A549 (cell line): Measurements from ENCODE around the gene SSH2. TPM values are rescaled to one million over a fixed set of nuclear protein-coding genes. Genes with fewer than 3 reads are reported as not detected.
A peak's percentile ranks its signal among the peaks of the same experiment; 100 is the strongest.

Source experiments
- ATAC-seq, 2 experiments: fragments of 200-7000 bp in 1 of 2; fragments of >200 bp in 1 of 2; cut with Nextera tagmentation in 1 of 2; cut with Tn5 transposase in 1 of 2; 3 replicates each; pipeline versions ENCODE4 v1.8.0 to v1.9.1; 2018 to 2020; ENCODE audit warnings: mild to moderate bottlenecking in 1 of 2, moderate library complexity in 1 of 2
- CTCF ChIA-PET: fragments of 300-600 bp; sonication (Branson Sonifier 250); formaldehyde crosslinking; extraction: SDS; loops from one replicate; lab custom pipeline; 2021; ENCODE audit warnings: antibody characterized with exemption, inconsistent platforms; lab: Yijun Ruan, JAX
- POLR2A ChIA-PET: fragments of 350-600 bp; formaldehyde crosslinking; extraction: SDS; loops from one replicate; lab custom pipeline; 2021; ENCODE audit warnings: antibody characterized with exemption, inconsistent platforms; lab: Yijun Ruan, JAX
- DNase-seq, 2 experiments: peaks; one replicate each; pipeline versions ENCODE4 v3.0.0 to v3.0.0-alpha.2; 2011 to 2016; ENCODE audit warnings: low read depth in 1 of 2, low spot score in 1 of 2
- FAIRE-seq: peaks from 2 replicates; lab custom pipeline; 2011; peaks lifted over from hg19 to GRCh38; lab: Jason Lieb, UNC
- H3K27ac ChIP-seq, 2 experiments: fragments of >200 bp; sonication (Bioruptor Twin); formaldehyde crosslinking; 3 replicates each; pipeline ENCODE4 v1.5.1; 2016 to 2017
- H3K4me1 ChIP-seq: fragments of >200 bp; sonication (Bioruptor Twin); formaldehyde crosslinking; 3 replicates; pipeline ENCODE4 v1.6.1; 2016
- H3K4me2 ChIP-seq: fragments of >200 bp; sonication (Bioruptor Twin); formaldehyde crosslinking; 3 replicates; pipeline ENCODE4 v1.6.1; 2016
- H3K4me3 ChIP-seq: fragments of >200 bp; sonication (Bioruptor Twin); formaldehyde crosslinking; 3 replicates; pipeline ENCODE4 v1.5.1; 2016
- H3K9me3 ChIP-seq: fragments of >200 bp; sonication (Bioruptor Twin); formaldehyde crosslinking; 3 replicates; pipeline ENCODE4 v1.6.1; 2016
- ATOH8 ChIP-seq: fragments of 250-450 bp; sonication (Bioruptor Pico); IDR thresholded peaks from 2 replicates; pipeline ENCODE4 v1.5.0; 2020; ENCODE audit warnings: low read depth, mild to moderate bottlenecking, moderate library complexity
- CBX8 ChIP-seq: fragments of 200-600 bp; sonication (generic); IDR thresholded peaks from 2 replicates; pipeline ENCODE4 v1.6.1; 2016
- EHF ChIP-seq: fragments of 250-450 bp; sonication (Bioruptor Pico); IDR thresholded peaks from 2 replicates; pipeline ENCODE4 v1.5.0; 2020; ENCODE audit warnings: mild to moderate bottlenecking
- EP300 ChIP-seq, 2 experiments: fragments of >200 bp; sonication (Bioruptor Twin); formaldehyde crosslinking; IDR thresholded peaks; 2 replicates in 1 of 2; 3 replicates in 1 of 2; pipeline ENCODE4 v1.6.1; 2016 to 2017
- FOSB ChIP-seq: fragments of 250-450 bp; sonication (Bioruptor Pico); IDR thresholded peaks from 2 replicates; pipeline ENCODE4 v1.5.0; 2020; ENCODE audit warnings: mild to moderate bottlenecking, moderate library complexity
- FOSL2 ChIP-seq, 2 experiments: fragments of 450-650 bp in 1 of 2; fragments of >200 bp in 1 of 2; sonication (Bioruptor Twin) in 1 of 2; formaldehyde crosslinking; IDR thresholded peaks; 2 replicates each; pipeline versions ENCODE4 v1.5.0 to v1.6.1; 2016 to 2020; ENCODE audit warnings: mild to moderate bottlenecking in 1 of 2, moderate library complexity in 1 of 2
- FOXS1 ChIP-seq: fragments of 250-450 bp; sonication (Bioruptor Pico); IDR thresholded peaks from 2 replicates; pipeline ENCODE4 v1.5.0; 2020; ENCODE audit warnings: mild to moderate bottlenecking, moderate library complexity
- GATA3 ChIP-seq: IDR thresholded peaks from 2 replicates; pipeline ENCODE4 v1.6.1; 2012; ENCODE audit warnings: borderline replicate concordance
- HEYL ChIP-seq: fragments of 250-450 bp; sonication (Bioruptor Pico); IDR thresholded peaks from 2 replicates; pipeline ENCODE4 v1.8.0; 2021; ENCODE audit warnings: mild to moderate bottlenecking, moderate library complexity
- HOXB13 ChIP-seq: fragments of 250-450 bp; sonication (Bioruptor Pico); IDR thresholded peaks from 2 replicates; pipeline ENCODE4 v1.5.0; 2020; ENCODE audit warnings: low read depth, mild to moderate bottlenecking, moderate library complexity
- JUNB ChIP-seq: fragments of >200 bp; sonication (Bioruptor Twin); formaldehyde crosslinking; IDR thresholded peaks from 2 replicates; pipeline ENCODE4 v1.6.1; 2016
- MAX ChIP-seq: IDR thresholded peaks from 2 replicates; pipeline ENCODE4 v1.6.1; 2012
- PBX3 ChIP-seq: IDR thresholded peaks from 2 replicates; pipeline ENCODE4 v1.6.1; 2012
- RAD21 ChIP-seq, 2 experiments: fragments of >200 bp in 1 of 2; sonication (Bioruptor Twin) in 1 of 2; formaldehyde crosslinking in 1 of 2; IDR thresholded peaks in 1 of 2; conservative IDR thresholded peaks in 1 of 2; 2 replicates in 1 of 2; 3 replicates in 1 of 2; pipeline ENCODE4 v1.6.1; 2012 to 2018; ENCODE audit warnings: inconsistent platforms in 1 of 2
- RARB ChIP-seq: fragments of 250-450 bp; sonication (Bioruptor Pico); IDR thresholded peaks from 2 replicates; pipeline ENCODE4 v1.8.0; 2021; ENCODE audit warnings: mild to moderate bottlenecking, moderate library complexity
- RCOR1 ChIP-seq: fragments of 150-350 bp; IDR thresholded peaks from 2 replicates; pipeline ENCODE4 v1.6.1; 2014; ENCODE audit warnings: antibody characterized with exemption, low read length, low read depth
- RFX5 ChIP-seq: fragments of 450-650 bp; IDR thresholded peaks from 2 replicates; pipeline ENCODE4 v1.7.1; 2014; ENCODE audit warnings: antibody characterized with exemption, mild to moderate bottlenecking, moderate library complexity
- SMC3 ChIP-seq: fragments of >200 bp; sonication (Bioruptor Twin); formaldehyde crosslinking; IDR thresholded peaks from 3 replicates; pipeline ENCODE4 v1.6.1; 2018; ENCODE audit warnings: inconsistent platforms
- TFCP2L1 ChIP-seq: fragments of 250-450 bp; sonication (Bioruptor Pico); IDR thresholded peaks from 2 replicates; pipeline ENCODE4 v1.5.0; 2021; ENCODE audit warnings: mild to moderate bottlenecking
- USF2 ChIP-seq: fragments of 450-650 bp; IDR thresholded peaks from 2 replicates; pipeline ENCODE4 v1.6.1; 2014; ENCODE audit warnings: antibody characterized with exemption
- ZNF302 ChIP-seq: fragments of 250-450 bp; sonication (Bioruptor Pico); IDR thresholded peaks from 2 replicates; pipeline ENCODE4 v1.9.0; 2021; ENCODE audit warnings: inconsistent platforms, mild to moderate bottlenecking, moderate library complexity
- WGBS: methylation state at CpG from one replicate; pipeline ENCODE4 v1.1.6; 2017; ENCODE audit errors: missing lambda C conversion rate; 5-methylcytosine and 5-hydroxymethylcytosine counted together
- polyA plus RNA-seq, 4 experiments: library from polyadenylated mRNA; depleted of rRNA in 3 of 4; stranded (reverse); fragments of >200 nt; fragmentation: RNase III in 1 of 4; extraction: RNeasy Plus Mini Kit Qiagen cat#74134 plus additional on column Dnase treatment in 1 of 4; gene quantifications; 2 replicates in 3 of 4; 3 replicates in 1 of 4; pipeline ENCODE4 v1.2.3, GENCODE V29; 2011 to 2017

SSH2 gene
- polyA plus RNA-seq, 2 of the 4 experiments (the other 2 are of a cell fraction), result 20.7 to 24.5 TPM

GRCh38 chr17:29931231-29931932 lies 1.4 kb upstream of the SSH2 start (continued):
- TF ChIP-seq USF2 (no peak), HEYL (CRISPR knock-in tag) (no peak)

- Histone ChIP-seq H3K4me3 (peak overlapping the region; percentile 78), H3K9me3 (no peaks in the 10 kb centered on the region), H3K4me2 (peak overlapping the region; percentile 89), H3K27ac (peak overlapping the region; percentile 91 to 95), H3K4me1 (peaks cover 31% of the 10 kb centered on the region)
- FAIRE-seq (no peak), DNase-seq (no peak), ATAC-seq (peak in 1 of 2 experiments; percentile 5; a peak in 5 of 6 replicates)
- ChIA-PET CTCF (interaction anchor here (0.7 to 10.3 kb wide), 74 partner anchors 9 to 894 kb away, joined by 3 to 536 read pairs (median 8); partner anchors contain the start of genes CORO6, CRLF3 and EFCAB5), POLR2A (interaction anchor here (0.6 to 2.7 kb wide), 8 partner anchors 76 to 291 kb away, joined by 3 to 39 read pairs (median 4); no protein-coding TSS in a partner anchor)
- 2% methylated on average over 19 of the region's 20 CpGs for WGBS
- TF ChIP-seq FOSB (no peak), GATA3 (0 out of 2 replicates have a peak, but pooled peaks have one; percentile 17)
Measured at GRCh38 chr17:29930409-29931010, 482 bp upstream of the SSH2 start.

GRCh38 chr17:29929006-29929532 lies 959 bp downstream of the SSH2 start:
- DNase-seq, result peak in 1 of 2 experiments; percentile 57
- POLR2A ChIA-PET, result interaction anchor here (0.9 to 1.2 kb wide), 2 partner anchors 80 to 362 kb away, joined by 3 to 6 read pairs; partner anchors contain the start of gene ABHD15
- under 1% methylated on average over 13 of the region's 13 CpGs for whole genome bisulfite sequencing
- peaks cover 31% of the 10 kb centered on the region for H3K4me1 ChIP-seq
- H3K9me3 ChIP-seq, result no peaks in the 10 kb centered on the region
- peak overlapping the region; percentile 91 to 95 for H3K27ac ChIP-seq
- FAIRE-seq, result no peak
- CTCF ChIA-PET, result interaction anchor here (1.0 to 10.3 kb wide), 8 partner anchors 8 to 310 kb away, joined by 3 to 536 read pairs (median 30); no protein-coding TSS in a partner anchor
- peak in 1 of 2 experiments; percentile 13; a peak in 4 of 6 replicates for ATAC-seq
- peak overlapping the region; percentile 78 for H3K4me3 ChIP-seq
- TF ChIP-seq JUNB (0 out of 2 replicates have a peak, but pooled peaks have one; percentile 18), MAX (no peak), RAD21 (conservative IDR thresholded peaks at IDR 0.05 in 1 of 2, IDR thresholded peaks at IDR 0.05 in 1 of 2) (no peak), ATOH8 (no peak), TFCP2L1 (CRISPR knock-in tag) (no peak)
- H3K4me2 ChIP-seq, result peak overlapping the region; percentile 86

GRCh38 chr17:29927546-29927945 lies 2.5 kb downstream of the SSH2 start:
- Histone ChIP-seq H3K4me2 (peak overlapping the region; percentile 86; the same call in 2 of the 3 replicates), H3K4me3 (no peak overlapping the region), H3K27ac (no peak overlapping the region), H3K9me3 (no peaks in the 10 kb centered on the region), H3K4me1 (peaks cover 31% of the 10 kb centered on the region)
- POLR2A ChIA-PET, result no interaction called here
- CTCF ChIA-PET, result interaction anchor here (0.7 to 10.3 kb wide), 10 partner anchors 9 to 311 kb away, joined by 3 to 536 read pairs (median 4); no protein-coding TSS in a partner anchor
- no peak for ATAC-seq
- 50% methylated on average over 1 of the region's 1 CpG for WGBS
- TF ChIP-seq HOXB13 (no peak), EP300 (IDR thresholded peaks at IDR 0.05) (no peak), SMC3 (no peak), EHF (CRISPR knock-in tag) (no peak), RARB (CRISPR knock-in tag) (no peak), FOSL2 (IDR thresholded peaks at IDR 0.05) (no peak), FOSL2 (CRISPR knock-in tag; IDR thresholded peaks at IDR 0.05) (no peak), CBX8 (no peak), TFCP2L1 (CRISPR knock-in tag) (no peak), HEYL (CRISPR knock-in tag) (no peak), FOXS1 (CRISPR knock-in tag) (no peak), RAD21 (conservative IDR thresholded peaks at IDR 0.05 in 1 of 2, IDR thresholded peaks at IDR 0.05 in 1 of 2) (no peak), RFX5 (no peak), PBX3 (no peak), ZNF302 (CRISPR knock-in tag) (no peak), RCOR1 (no peak)
- peak; percentile 61 for FAIRE-seq
- no peak for DNase-seq
